AG09319 (cell line): ENCODE results near the gene CDC25C.

Experiments
- DNase-seq: peaks from one replicate; pipeline ENCODE4 v3.0.0-alpha.2; 2010; ENCODE audit warnings: low read depth; ENCODE audit errors: extremely low read depth
- TF ChIP-seq, protein P1 (sequence below): IDR thresholded peaks from 2 replicates; pipeline ENCODE4 v1.5.1; 2011; ENCODE audit warnings: low read depth, mild to moderate bottlenecking, inconsistent platforms, low read length, moderate library complexity

Gene CDC25C

DNA sequence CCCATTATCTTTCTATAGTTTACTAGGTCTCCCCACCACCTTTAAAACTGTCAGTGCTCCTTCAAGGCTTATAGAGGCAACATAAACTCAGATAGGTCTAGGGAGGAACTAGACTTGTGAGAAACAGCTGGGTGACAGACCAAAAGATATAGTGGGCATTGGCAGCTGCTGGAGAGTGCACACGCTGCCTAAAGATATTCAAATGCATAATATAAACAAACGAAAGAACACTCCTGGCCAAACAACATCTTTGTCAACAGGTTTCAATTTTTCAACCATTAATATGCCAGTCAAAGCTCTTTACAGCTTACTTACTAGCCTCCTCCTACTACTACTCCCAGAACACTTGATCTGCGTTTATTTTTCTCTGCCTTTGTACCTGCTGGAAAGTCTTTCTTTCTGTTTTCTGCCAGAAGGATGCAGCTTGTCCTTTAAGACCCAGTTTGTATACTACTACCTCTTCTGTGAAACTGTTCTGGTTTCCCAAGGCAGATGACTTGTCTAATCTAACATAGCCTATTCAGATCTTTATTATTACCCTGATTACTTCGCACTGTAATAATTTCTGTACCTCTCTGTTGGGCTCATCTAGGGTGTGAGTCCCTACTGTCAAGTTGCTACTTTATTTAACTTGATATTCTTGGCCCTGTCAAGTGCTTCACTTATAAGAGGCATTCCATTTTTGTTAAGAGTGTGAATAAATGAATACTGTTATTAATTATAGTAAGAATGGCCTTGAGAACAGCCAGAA, 35.2 kb upstream of the CDC25C start:
- TF ChIP-seq, protein P1, sequence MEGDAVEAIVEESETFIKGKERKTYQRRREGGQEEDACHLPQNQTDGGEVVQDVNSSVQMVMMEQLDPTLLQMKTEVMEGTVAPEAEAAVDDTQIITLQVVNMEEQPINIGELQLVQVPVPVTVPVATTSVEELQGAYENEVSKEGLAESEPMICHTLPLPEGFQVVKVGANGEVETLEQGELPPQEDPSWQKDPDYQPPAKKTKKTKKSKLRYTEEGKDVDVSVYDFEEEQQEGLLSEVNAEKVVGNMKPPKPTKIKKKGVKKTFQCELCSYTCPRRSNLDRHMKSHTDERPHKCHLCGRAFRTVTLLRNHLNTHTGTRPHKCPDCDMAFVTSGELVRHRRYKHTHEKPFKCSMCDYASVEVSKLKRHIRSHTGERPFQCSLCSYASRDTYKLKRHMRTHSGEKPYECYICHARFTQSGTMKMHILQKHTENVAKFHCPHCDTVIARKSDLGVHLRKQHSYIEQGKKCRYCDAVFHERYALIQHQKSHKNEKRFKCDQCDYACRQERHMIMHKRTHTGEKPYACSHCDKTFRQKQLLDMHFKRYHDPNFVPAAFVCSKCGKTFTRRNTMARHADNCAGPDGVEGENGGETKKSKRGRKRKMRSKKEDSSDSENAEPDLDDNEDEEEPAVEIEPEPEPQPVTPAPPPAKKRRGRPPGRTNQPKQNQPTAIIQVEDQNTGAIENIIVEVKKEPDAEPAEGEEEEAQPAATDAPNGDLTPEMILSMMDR: no peak
- DNase-seq: no peak

GRCh38 chr5:138364576-138364975, 33.0 kb upstream of the CDC25C start:
- DNase-seq: no peak
- TF ChIP-seq, protein P1: no peak

DNA sequence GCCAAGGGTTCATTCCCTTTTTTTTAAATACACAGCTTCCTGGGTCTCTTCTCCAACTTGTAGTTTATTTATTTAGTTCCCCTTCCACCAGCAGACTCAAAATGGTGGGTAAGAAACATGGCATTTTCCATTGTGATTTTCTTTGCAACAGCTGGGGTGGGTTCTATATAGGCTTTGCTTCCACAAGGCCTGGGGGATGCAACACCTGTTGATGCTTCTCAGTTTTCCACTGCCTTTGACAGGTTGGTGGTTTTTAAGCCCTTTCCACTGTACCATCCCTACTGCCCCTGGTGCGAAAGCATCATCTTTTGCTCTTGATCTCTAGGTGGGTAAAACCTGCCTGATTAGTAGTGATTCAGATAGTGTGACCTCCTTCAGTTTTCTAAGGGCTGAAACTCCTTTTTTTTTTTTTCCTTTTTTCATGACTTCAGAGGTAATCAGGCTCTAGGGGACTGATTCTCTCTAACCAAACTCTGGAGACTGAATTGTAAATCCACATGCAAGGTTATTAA, 29.4 kb upstream of the CDC25C start:
- TF ChIP-seq, protein P1: no peak
- no peak for DNase-seq

DNA sequence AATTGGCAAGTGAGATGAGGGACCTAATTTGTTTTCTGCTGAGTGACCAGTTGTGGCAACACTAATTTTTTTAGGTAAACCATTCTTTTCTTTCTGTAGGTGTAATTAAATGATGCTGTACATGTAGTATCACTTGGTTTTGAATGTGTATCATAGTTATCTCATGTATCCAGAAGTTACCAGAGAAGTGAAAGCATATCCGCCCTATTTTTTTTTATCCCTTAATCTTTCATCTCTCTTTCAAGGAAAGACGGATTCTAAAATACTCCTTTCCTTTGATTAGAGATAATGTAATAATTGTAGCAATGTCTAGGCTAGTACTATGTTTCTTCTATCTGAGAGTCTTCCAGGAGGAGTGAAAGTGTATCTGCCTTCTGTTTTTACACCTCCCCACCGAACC, 28.0 kb upstream of the CDC25C start:
- TF ChIP-seq, protein P1: no peak
- DNase-seq: no peak

DNA sequence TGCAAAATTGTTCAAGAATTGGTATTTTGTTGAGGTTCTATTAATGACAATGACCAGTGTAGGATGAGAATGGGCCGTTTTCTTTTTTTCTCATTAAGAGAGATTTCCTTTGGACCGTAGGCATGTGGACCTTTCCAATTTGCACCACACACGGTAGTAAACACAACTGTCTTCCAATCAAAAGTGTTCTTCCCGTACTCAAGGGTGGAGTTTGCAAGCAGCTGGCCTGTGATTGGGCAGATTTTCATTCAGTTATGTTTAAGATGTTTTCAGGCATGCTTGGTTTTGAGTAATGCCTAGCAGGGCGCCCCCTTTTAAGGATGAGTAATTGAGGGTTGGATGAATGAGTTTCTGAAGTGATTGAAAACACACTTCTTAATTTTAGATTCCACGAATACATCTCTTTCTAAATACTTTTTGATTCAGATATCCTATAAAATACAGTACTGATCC, 23.3 kb upstream of the CDC25C start:
- DNase-seq: peak; percentile 44
- TF ChIP-seq, protein P1: no peak; the same call in 1 of the 2 replicates

DNA sequence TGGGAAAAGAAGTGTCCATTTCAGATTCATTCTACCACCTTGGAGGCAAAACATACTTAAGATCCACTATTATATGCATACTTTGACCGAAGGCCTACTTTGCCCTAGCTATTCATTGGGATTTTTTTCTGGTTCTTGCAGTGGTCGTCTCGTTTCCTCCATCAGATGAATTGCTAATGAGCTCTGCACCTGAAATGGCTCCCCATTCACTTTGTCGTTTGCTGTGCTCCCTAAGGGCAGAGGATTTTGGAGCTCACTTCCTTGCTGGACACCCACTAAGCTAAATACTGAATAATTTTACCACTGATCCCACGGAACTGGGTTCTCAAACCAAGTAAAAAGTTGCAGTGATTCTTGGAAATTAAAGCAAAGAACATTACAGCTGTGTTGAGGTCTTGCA, 22.8 kb upstream of the CDC25C start:
- TF ChIP-seq, protein P1: no peak
- no peak for DNase-seq

DNA sequence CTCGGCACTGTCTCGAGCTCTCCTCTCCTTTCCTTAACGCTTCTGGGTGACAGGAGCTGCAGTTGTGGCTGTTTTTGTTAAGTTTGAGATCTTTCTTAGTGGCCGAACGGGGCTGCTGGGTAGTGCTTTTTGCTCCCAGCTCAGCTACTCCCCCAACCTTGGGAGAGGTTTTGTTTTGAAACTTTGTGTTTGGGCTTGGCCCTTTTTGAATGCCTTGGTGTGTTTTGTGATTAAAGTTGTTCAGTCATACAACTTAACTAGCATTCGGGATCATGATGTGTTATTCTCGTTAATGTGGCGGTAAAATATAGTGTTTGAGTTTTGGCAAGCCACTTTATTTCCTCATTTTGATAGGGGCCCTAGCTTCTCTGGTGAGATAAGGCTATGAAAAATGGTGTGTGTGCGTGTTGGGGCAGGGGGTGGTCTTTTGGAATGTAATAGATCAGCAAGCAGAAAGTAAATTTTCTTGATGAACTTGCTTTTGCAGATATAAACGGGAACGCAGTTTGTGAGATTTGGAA, 22.0 kb upstream of the CDC25C start:
- no peak for DNase-seq
- TF ChIP-seq, protein P1: no peak
